T-helper 1 cell (primary cell): ENCODE data around the gene CCBE1.
"Not testable (repeated sequence)": the region's sequence is repeated elsewhere in the genome, so short reads cannot be mapped to it uniquely, and the experiment has no call there.

Experiments used
- DNase-seq, 5 donors: peaks; one replicate each; pipeline ENCODE4 v3.0.0-alpha.2; 2012 to 2020

CCBE1 gene

GRCh38 chr18:59650266-59650820 is 46.9 kb downstream of the CCBE1 start:
- no peak for DNase-seq

GRCh38 chr18:59649591-59649990 is 47.6 kb downstream of the CCBE1 start:
- no peak for DNase-seq

- DNase-seq, result not testable (repeated sequence)
These were observed 48.8 kb downstream of the CCBE1 start for GRCh38 chr18:59648469-59648868.

GRCh38 chr18:59646963-59647307 is 50.3 kb downstream of the CCBE1 start:
- DNase-seq, result no peak

- DNase-seq, result no peak
These were observed 50.8 kb downstream of the CCBE1 start for GRCh38 chr18:59646228-59646962.

GRCh38 chr18:59643740-59644139 is 53.5 kb downstream of the CCBE1 start:
- no peak for DNase-seq

- no peak for DNase-seq
These were observed 56.5 kb downstream of the CCBE1 start for GRCh38 chr18:59640721-59641120.

GRCh38 chr18:59639821-59640220 is 57.4 kb downstream of the CCBE1 start:
- DNase-seq, result no peak

- DNase-seq, result no peak
These were observed 58.1 kb downstream of the CCBE1 start for GRCh38 chr18:59639136-59639535.

- DNase-seq, result no peak
These were observed 63.2 kb downstream of the CCBE1 start for GRCh38 chr18:59633961-59634485.

GRCh38 chr18:59633317-59633716 is 63.9 kb downstream of the CCBE1 start:
- DNase-seq, result no peak

GRCh38 chr18:59631583-59632181 is 65.5 kb downstream of the CCBE1 start:
- no peak for DNase-seq

GRCh38 chr18:59629894-59630293 is 67.3 kb downstream of the CCBE1 start:
- DNase-seq, result no peak

- no peak for DNase-seq
These were observed 68.2 kb downstream of the CCBE1 start for GRCh38 chr18:59628995-59629394.

GRCh38 chr18:59627414-59627813 is 69.8 kb downstream of the CCBE1 start:
- no peak for DNase-seq

GRCh38 chr18:59624369-59624765 is 72.9 kb downstream of the CCBE1 start:
- DNase-seq, result no peak

- DNase-seq, result no peak
These were observed 73.5 kb downstream of the CCBE1 start for GRCh38 chr18:59623456-59624368.

- DNase-seq, result no peak
These were observed 76.2 kb downstream of the CCBE1 start for GRCh38 chr18:59621027-59621426.

GRCh38 chr18:59620381-59620780 is 76.8 kb downstream of the CCBE1 start:
- no peak for DNase-seq

- no peak for DNase-seq
These were observed 77.4 kb downstream of the CCBE1 start for GRCh38 chr18:59619816-59620215.

- DNase-seq, result no peak
These were observed 79.7 kb downstream of the CCBE1 start for GRCh38 chr18:59617468-59617932.

GRCh38 chr18:59616501-59616900 is 80.7 kb downstream of the CCBE1 start:
- DNase-seq, result no peak

- no peak for DNase-seq
These were observed 83.3 kb downstream of the CCBE1 start for GRCh38 chr18:59613903-59614302.
